Measurements from ENCODE around the gene GCLC.

Gene GCLC

DNA sequence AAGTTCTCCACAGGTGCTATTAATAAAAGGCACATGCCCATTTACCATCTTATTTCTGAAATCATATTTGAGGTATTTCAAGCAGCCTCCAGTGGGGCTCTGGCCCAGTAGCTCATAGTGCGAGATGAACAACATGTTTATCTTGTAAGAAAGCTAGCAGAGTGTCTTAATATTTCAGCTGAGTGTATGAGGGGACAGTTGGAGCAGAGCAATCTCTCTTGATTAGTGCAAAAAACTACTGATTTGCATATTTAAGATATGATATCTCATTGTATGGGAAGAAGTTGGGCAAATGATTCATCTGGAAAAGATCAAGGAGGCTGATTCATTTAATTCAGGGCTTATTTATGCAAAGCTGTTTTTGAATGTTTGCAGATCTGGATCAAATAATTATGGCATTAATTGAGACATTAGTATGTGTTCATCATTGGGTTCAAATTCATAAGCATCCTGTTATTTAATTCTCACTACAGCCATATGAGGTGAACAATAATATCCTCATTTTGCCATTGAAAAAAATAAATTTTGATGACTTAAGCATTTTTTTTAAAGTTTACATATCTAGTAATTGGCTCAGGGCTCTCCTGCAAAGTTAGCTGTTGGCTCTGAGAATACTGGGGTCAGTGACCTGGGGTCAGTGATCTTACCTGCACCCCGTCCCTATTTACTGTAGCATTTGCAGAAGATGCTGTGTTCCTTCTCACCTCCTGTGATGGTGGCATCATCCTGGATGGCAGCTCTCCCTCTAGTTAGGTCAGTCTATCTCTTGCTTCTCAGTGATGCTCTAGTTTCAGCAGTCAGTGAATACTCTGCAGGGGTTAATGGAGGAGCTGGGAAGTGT lies 24.1 kb upstream of the GCLC start:
- no peak for TF ChIP-seq FOXM1 (IDR thresholded peaks at IDR 0.05; ENCODE audit: borderline replicate concordance, low read depth)
- TF ChIP-seq EP300 (IDR thresholded peaks at IDR 0.05; ENCODE audit: borderline replicate concordance), result no peak
- TF ChIP-seq TCF12 (IDR thresholded peaks at IDR 0.05; ENCODE audit: low read depth), result no peak
- TF ChIP-seq YY1 (IDR thresholded peaks at IDR 0.05; ENCODE audit: low read depth), result no peak
- no peak for TF ChIP-seq CREB1 (IDR thresholded peaks at IDR 0.05; ENCODE audit: low read depth)

DNA sequence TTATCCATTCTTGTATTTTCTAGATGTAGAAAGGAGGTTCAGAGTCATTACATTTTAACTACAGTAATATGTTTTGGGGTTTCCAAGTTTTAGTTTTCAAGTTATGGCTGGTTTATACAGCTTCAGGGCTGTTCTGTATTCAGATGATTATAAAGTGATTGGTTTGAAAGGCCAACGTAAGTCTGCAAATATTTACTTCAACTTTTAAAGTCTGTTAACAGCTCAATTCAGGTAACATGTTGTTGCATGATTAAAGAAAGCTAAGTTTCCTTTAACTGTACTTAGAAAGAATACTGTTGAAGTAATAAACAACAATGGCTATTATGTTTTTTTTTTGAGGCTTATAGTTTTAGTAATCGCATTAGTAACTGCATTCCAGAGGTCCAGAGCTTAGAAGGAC lies 22.8 kb upstream of the GCLC start:
- no peak for TF ChIP-seq TEAD4 (IDR thresholded peaks at IDR 0.05)
- TF ChIP-seq, protein P1, sequence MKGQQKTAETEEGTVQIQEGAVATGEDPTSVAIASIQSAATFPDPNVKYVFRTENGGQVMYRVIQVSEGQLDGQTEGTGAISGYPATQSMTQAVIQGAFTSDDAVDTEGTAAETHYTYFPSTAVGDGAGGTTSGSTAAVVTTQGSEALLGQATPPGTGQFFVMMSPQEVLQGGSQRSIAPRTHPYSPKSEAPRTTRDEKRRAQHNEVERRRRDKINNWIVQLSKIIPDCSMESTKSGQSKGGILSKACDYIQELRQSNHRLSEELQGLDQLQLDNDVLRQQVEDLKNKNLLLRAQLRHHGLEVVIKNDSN (IDR thresholded peaks at IDR 0.05), result no peak
- TF ChIP-seq EP300 (IDR thresholded peaks at IDR 0.05; ENCODE audit: borderline replicate concordance), result no peak
- no peak for TF ChIP-seq TCF12 (IDR thresholded peaks at IDR 0.05; ENCODE audit: low read depth)
- TF ChIP-seq, protein P2, sequence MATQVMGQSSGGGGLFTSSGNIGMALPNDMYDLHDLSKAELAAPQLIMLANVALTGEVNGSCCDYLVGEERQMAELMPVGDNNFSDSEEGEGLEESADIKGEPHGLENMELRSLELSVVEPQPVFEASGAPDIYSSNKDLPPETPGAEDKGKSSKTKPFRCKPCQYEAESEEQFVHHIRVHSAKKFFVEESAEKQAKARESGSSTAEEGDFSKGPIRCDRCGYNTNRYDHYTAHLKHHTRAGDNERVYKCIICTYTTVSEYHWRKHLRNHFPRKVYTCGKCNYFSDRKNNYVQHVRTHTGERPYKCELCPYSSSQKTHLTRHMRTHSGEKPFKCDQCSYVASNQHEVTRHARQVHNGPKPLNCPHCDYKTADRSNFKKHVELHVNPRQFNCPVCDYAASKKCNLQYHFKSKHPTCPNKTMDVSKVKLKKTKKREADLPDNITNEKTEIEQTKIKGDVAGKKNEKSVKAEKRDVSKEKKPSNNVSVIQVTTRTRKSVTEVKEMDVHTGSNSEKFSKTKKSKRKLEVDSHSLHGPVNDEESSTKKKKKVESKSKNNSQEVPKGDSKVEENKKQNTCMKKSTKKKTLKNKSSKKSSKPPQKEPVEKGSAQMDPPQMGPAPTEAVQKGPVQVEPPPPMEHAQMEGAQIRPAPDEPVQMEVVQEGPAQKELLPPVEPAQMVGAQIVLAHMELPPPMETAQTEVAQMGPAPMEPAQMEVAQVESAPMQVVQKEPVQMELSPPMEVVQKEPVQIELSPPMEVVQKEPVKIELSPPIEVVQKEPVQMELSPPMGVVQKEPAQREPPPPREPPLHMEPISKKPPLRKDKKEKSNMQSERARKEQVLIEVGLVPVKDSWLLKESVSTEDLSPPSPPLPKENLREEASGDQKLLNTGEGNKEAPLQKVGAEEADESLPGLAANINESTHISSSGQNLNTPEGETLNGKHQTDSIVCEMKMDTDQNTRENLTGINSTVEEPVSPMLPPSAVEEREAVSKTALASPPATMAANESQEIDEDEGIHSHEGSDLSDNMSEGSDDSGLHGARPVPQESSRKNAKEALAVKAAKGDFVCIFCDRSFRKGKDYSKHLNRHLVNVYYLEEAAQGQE (IDR thresholded peaks at IDR 0.05; ENCODE audit: low read depth), result no peak
- no peak for TF ChIP-seq NFIC (IDR thresholded peaks at IDR 0.05)
- no peak for TF ChIP-seq CREB1 (IDR thresholded peaks at IDR 0.05; ENCODE audit: low read depth)

DNA sequence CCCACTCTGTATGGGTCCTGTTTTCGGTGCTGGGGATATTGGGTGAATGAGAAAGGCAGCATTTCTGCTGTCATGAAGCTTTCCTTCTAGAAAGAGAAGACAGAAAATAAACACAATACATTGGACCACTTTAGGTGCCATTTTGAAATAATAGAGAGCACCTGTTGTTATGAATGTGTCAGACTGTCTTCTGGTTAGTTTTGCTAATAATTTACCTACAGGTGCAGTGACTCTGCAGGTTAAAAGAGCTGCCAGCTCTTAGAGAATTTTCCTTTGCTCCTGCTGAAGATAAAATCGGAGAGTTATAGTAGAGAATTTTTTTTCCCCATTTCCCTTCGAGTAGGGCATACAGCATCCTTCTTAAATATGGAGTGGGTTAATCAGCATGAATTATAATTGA lies 21.9 kb upstream of the GCLC start:
- TF ChIP-seq, protein P1 (IDR thresholded peaks at IDR 0.05), result no peak
- TF ChIP-seq, protein P2 (IDR thresholded peaks at IDR 0.05; ENCODE audit: low read depth), result no peak
- no peak for TF ChIP-seq TCF12 (IDR thresholded peaks at IDR 0.05; ENCODE audit: low read depth)
- TF ChIP-seq YY1 (IDR thresholded peaks at IDR 0.05; ENCODE audit: low read depth), result no peak
- no peak for TF ChIP-seq RAD21 (IDR thresholded peaks at IDR 0.05; ENCODE audit: low read depth)
- TF ChIP-seq NFIC (IDR thresholded peaks at IDR 0.05), result no peak
- TF ChIP-seq TAF1 (IDR thresholded peaks at IDR 0.05; ENCODE audit: low read depth), result no peak
- no peak for TF ChIP-seq CEBPB (IDR thresholded peaks at IDR 0.05)
- TF ChIP-seq TEAD4 (IDR thresholded peaks at IDR 0.05), result no peak
- TF ChIP-seq ZBTB7A (IDR thresholded peaks at IDR 0.05; ENCODE audit: low read depth), result no peak
- TF ChIP-seq, protein P3, sequence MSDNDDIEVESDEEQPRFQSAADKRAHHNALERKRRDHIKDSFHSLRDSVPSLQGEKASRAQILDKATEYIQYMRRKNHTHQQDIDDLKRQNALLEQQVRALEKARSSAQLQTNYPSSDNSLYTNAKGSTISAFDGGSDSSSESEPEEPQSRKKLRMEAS (IDR thresholded peaks at IDR 0.05), result no peak
- TF ChIP-seq EGR1 (IDR thresholded peaks at IDR 0.05), result no peak
- TF ChIP-seq EP300 (IDR thresholded peaks at IDR 0.05; ENCODE audit: borderline replicate concordance), result no peak
- no peak for TF ChIP-seq FOXM1 (IDR thresholded peaks at IDR 0.05; ENCODE audit: borderline replicate concordance, low read depth)
- no peak for TF ChIP-seq CREB1 (IDR thresholded peaks at IDR 0.05; ENCODE audit: low read depth)

DNA sequence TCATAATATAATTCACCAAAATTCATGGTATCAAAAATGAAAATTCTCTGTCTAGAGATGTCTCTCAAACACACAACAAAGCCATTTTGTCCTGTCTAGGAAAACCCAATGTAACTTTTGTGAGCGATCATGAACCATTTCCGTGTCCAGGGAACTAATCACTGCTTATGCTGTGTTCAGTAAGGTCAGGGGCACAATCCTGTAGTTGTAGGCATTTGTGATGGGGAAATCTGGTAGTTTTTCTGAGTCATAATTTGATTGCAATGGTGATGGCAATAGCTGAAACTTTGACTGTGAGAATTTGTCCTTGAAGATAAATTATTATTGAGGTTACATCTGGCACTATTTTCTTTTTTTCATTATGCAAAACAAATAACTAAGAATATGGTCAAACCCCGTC lies 21.0 kb upstream of the GCLC start:
- TF ChIP-seq, protein P1 (IDR thresholded peaks at IDR 0.05), result no peak
- no peak for TF ChIP-seq TAF1 (IDR thresholded peaks at IDR 0.05; ENCODE audit: low read depth)
- TF ChIP-seq TEAD4 (IDR thresholded peaks at IDR 0.05), result no peak
- TF ChIP-seq YY1 (IDR thresholded peaks at IDR 0.05; ENCODE audit: low read depth), result no peak

DNA sequence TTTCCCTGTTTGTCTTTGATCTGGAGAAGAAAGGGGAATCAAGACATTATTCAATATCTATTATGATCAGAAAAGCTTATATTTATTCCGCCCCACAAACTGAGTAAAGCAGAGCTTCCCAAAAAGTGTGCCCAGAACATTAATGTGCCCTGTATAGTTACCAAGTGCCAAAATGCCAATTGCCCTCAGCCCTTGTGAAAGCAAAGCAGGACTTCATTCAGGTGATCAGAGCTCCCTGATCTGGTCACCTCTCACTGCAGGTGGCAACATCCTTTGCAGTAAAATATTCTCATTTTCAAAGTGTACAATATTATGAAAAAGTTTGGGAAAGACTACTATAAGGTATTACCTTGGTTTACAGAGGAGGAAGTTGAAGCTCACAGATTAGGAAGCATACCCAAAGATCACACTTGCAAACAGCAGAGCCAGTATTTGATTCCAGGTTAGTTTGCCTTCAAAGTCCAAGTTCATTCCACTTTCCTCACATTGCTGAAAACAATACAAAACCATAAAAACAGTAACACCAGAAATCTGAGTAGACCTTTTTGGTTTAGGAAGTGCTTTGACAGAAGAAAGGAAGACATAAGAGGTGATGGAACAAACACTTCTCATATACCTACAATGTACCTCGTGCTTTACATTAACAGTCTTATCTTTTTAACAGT lies 19.6 kb upstream of the GCLC start:
- TF ChIP-seq RAD21 (IDR thresholded peaks at IDR 0.05; ENCODE audit: low read depth), result no peak
- TF ChIP-seq NFIC (IDR thresholded peaks at IDR 0.05), result no peak
- TF ChIP-seq, protein P1 (IDR thresholded peaks at IDR 0.05), result no peak
